Measurements from ENCODE around the gene DNAH2. TPM values are rescaled to one million over a fixed set of nuclear protein-coding genes. Genes with fewer than 3 reads are reported as not detected.

The DNAH2 gene
- total and polyA plus RNA-seq, 2 experiments from 2014 or later: 0.38 TPM; not detected in 1

GRCh38 chr17:7849751-7850504 is 132.4 kb downstream of the DNAH2 start:
- Histone ChIP-seq H3K36me3 (ENCODE audit: insufficient read depth) (no peaks in the 10 kb centered on the region; the same call in 1 of the 2 replicates), H2AFZ (no peak overlapping the region), H3K27ac (ENCODE audit: low read depth) (no peak overlapping the region), H3K4me2 (no peak overlapping the region), H3K9me2 (ENCODE audit: insufficient read depth) (no peaks in the 10 kb centered on the region), H4K20me1 (replicated peaks; ENCODE audit: insufficient read depth) (no peaks in the 10 kb centered on the region; the same call in 1 of the 2 replicates), H3K4me3 (no peak overlapping the region), H3F3A (replicated peaks; ENCODE audit: low read depth) (0 out of 2 replicates have a peak, but pooled peaks cover 11% of the 10 kb centered on the region), H3K27me3 (ENCODE audit: insufficient read depth) (peaks cover 86% of the 10 kb centered on the region), H3K79me2 (replicated peaks; ENCODE audit: insufficient read depth) (no peaks in the 10 kb centered on the region), H3K4me1 (ENCODE audit: insufficient read depth) (peaks cover 20% of the 10 kb centered on the region)
- Mint-ChIP-seq H3K4me3 (no peak overlapping the region), H3K27ac (no peak overlapping the region), H3K4me1 (peaks cover 27% of the 10 kb centered on the region), H3K27me3 (ENCODE audit: insufficient read depth, low read depth, poor library complexity) (peaks cover 32% of the 10 kb centered on the region), H3K36me3 (ENCODE audit: low read depth) (no peaks in the 10 kb centered on the region; the same call in 2 of the 3 replicates), H3K9me3 (no peaks in the 10 kb centered on the region; the same call in 2 of the 3 replicates)
- no peak for DNase-seq (ENCODE audit: low spot score)
- TF ChIP-seq EZH2 (IDR thresholded peaks at IDR 0.05; ENCODE audit: low read depth, unreplicated experiment) (no peak), CREB1 (CRISPR knock-in tag; IDR thresholded peaks at IDR 0.05; ENCODE audit: low read depth) (no peak), CTCF (conservative IDR thresholded peaks at IDR 0.05; ENCODE audit: low read depth in 2 of 2) (no peak), NANOG (IDR thresholded peaks at IDR 0.05; ENCODE audit: borderline replicate concordance) (no peak), REST (IDR thresholded peaks at IDR 0.05; ENCODE audit: unreplicated experiment) (no peak), STAT1 (IDR thresholded peaks at IDR 0.05; ENCODE audit: unreplicated experiment) (no peak), ETS1 (IDR thresholded peaks at IDR 0.05) (no peak), POLR2AphosphoS5 (IDR thresholded peaks at IDR 0.05; ENCODE audit: low read depth) (no peak), EZH2phosphoT487 (IDR thresholded peaks at IDR 0.05; ENCODE audit: unreplicated experiment) (no peak), ZNF331 (CRISPR knock-in tag; IDR thresholded peaks at IDR 0.05; ENCODE audit: low read depth) (no peak), JUNB (IDR thresholded peaks at IDR 0.05; ENCODE audit: unreplicated experiment) (no peak), ZNF462 (CRISPR knock-in tag; IDR thresholded peaks at IDR 0.05) (no peak), ZNF114 (CRISPR knock-in tag; IDR thresholded peaks at IDR 0.05) (no peak)
- ATAC-seq: no peak

All from GM23338 (cell line).